ENCODE data around the gene MAPK12. TPM values are rescaled to one million over a fixed set of nuclear protein-coding genes. Genes with fewer than 3 reads are reported as not detected.

Gene MAPK12
- total and polyA plus RNA-seq, 2 donors (not counting 1 experiment from before 2014, with no cell fraction given), result 6.5 to 7.8 TPM

DNA sequence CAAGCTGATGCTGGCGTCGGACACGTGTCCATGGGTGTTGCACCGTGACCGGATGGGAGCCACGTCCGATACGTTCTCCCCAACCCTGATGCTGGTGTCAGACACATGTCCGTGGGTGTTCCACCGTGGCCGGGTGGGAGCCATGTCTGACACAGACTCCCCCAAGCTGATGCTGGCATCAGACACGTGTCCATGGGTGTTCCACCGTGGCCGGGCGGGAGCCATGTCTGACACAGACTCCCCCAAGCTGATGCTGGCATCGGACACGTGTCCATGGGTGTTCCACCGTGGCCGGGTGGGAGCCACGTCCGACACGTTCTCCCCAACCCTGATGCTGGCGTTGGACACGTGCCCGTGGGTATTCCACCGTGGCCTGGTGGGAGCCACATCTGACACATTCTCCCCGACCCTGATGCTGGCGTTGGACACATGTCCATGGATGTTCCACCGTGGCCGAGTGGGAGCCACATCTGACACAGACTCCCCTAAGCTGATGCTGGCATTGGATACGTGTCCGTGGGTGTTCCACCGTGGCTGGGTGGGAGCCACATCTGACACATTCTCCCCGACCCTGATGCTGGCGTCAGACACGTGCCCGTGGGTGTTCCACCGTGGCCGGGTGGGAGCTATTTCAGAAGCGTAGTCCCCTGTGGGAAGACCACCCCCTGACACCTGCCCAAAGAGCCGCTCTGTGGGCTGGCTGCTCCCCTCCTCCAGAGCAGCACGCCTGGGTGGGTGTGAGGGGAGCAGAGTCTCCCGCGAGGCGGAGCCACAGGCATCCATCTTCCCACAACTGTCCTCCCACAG is 40.7 kb downstream of the MAPK12 start:
- no peak overlapping the region for H3K27ac ChIP-seq (ENCODE audit: low read length in 2 of 2)
- Mint-ChIP-seq H3K27me3 (no peaks in the 10 kb centered on the region), H3K27ac (no peak overlapping the region), H3K4me1 (no peaks in the 10 kb centered on the region), H3K9me3 (ENCODE audit: insufficient read depth) (no peaks in the 10 kb centered on the region), H3K4me3 (no peak overlapping the region)
- H3K27me3 ChIP-seq (replicated peaks in 1 of 4; ENCODE audit: control extremely low read depth in 1 of 4, control insufficient read depth in 3 of 4, insufficient read depth in 4 of 4, low read length in 3 of 4), result no peaks in the 10 kb centered on the region
- no peak for ATAC-seq (ENCODE audit: low read depth)
- ChIA-PET POLR2A (interaction anchor here (0.7 kb wide), 1 partner anchor 30 kb away, joined by 3 read pairs; no protein-coding TSS in a partner anchor), CTCF (interaction anchor here (1.2 to 3.5 kb wide), 3 partner anchors 71 to 291 kb away, joined by 3 to 11 read pairs (median 4); no protein-coding TSS in a partner anchor)
- H3K4me3 ChIP-seq (ENCODE audit: control extremely low read depth in 1 of 5, extremely low read depth in 1 of 5, insufficient read depth in 1 of 5, low read depth in 2 of 5, low read length in 4 of 5), result no peak overlapping the region
- H4K20me1 ChIP-seq (ENCODE audit: control insufficient read depth, insufficient read depth, low read length, poor library complexity, severe bottlenecking), result peaks cover 6% of the 10 kb centered on the region
- intact Hi-C loops (cut with micrococcal nuclease), result no loop called here
- H3K4me2 ChIP-seq (replicated peaks; ENCODE audit: low read depth, low read length, poor library complexity, severe bottlenecking), result no peak overlapping the region
- no peak overlapping the region for H3K9ac ChIP-seq (ENCODE audit: low read length)
- no peaks in the 10 kb centered on the region for H3K9me3 ChIP-seq (ENCODE audit: control extremely low read depth in 1 of 3, control insufficient read depth in 2 of 3, insufficient read depth in 1 of 3, low read length in 2 of 3)
- no peak for DNase-seq
- H3K4me1 ChIP-seq (ENCODE audit: control insufficient read depth in 2 of 2, insufficient read depth in 2 of 2, low read length in 2 of 2), result no peaks in the 10 kb centered on the region
- WGBS (ENCODE audit: insufficient coverage), result 98% methylated on average over 40 of the region's 45 CpGs
- peaks cover under 1% of the 10 kb centered on the region for H3K79me2 ChIP-seq (ENCODE audit: control insufficient read depth, insufficient read depth, low read length)
- TF ChIP-seq, protein P1, sequence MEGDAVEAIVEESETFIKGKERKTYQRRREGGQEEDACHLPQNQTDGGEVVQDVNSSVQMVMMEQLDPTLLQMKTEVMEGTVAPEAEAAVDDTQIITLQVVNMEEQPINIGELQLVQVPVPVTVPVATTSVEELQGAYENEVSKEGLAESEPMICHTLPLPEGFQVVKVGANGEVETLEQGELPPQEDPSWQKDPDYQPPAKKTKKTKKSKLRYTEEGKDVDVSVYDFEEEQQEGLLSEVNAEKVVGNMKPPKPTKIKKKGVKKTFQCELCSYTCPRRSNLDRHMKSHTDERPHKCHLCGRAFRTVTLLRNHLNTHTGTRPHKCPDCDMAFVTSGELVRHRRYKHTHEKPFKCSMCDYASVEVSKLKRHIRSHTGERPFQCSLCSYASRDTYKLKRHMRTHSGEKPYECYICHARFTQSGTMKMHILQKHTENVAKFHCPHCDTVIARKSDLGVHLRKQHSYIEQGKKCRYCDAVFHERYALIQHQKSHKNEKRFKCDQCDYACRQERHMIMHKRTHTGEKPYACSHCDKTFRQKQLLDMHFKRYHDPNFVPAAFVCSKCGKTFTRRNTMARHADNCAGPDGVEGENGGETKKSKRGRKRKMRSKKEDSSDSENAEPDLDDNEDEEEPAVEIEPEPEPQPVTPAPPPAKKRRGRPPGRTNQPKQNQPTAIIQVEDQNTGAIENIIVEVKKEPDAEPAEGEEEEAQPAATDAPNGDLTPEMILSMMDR (IDR thresholded peaks at IDR 0.05), result no peak
- no peak for TF ChIP-seq EZH2 (IDR thresholded peaks at IDR 0.05; ENCODE audit: borderline replicate concordance, insufficient read depth, low read depth, low read length, poor library complexity, severe bottlenecking)
- H2AFZ ChIP-seq (ENCODE audit: insufficient read depth, low read depth, low read length, poor library complexity, severe bottlenecking), result no peak overlapping the region
- H3K36me3 ChIP-seq (replicated peaks in 1 of 2; ENCODE audit: control extremely low read depth in 1 of 2, control insufficient read depth in 1 of 2, extremely low read depth in 1 of 2, insufficient read depth in 2 of 2, low read length in 1 of 2), result peaks cover 0 to 77% of the 10 kb centered on the region in 2 experiments

Data from B cell (primary cell).